Stimulated activated CD4-positive, alpha-beta T cell treated with anti-CD3 and anti-CD28 coated beads, Interleukin-4, amount 100 ng/mL, for 24 hours (primary cell): ENCODE data around the gene SMU1.
A peak's percentile ranks its signal among the peaks of the same experiment; 100 is the strongest.
"Not testable (repeated sequence)": the region's sequence is repeated elsewhere in the genome, so short reads cannot be mapped to it uniquely, and the experiment has no call there.

Experiments
- DNase-seq: peaks from one replicate; pipeline ENCODE4 v3.0.0-alpha.2; 2020

The SMU1 gene

GRCh38 chr9:33011831-33012230, 64.6 kb downstream of the SMU1 start:
- DNase-seq = no peak

DNA sequence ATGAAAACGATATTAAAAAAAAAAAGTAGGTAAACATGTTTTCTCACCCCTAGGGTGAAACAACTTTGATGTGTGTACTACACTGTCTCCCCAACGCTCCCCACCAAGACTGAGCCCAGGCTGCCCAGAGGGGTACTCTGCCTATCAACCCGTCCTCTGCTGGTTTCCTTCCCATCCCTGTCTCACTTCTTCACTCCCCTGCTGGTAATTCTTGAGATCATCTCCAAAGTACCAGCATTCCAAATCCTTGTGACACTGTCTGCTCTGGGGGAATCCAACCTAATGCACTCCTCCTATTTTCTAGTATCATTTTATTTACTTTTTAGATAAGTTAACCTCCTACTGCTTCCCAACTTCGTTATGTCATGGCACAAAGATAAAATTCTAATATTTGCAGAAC, 68.7 kb downstream of the SMU1 start:
- DNase-seq = no peak

GRCh38 chr9:33005335-33005734, 71.1 kb downstream of the SMU1 start:
- not testable (repeated sequence) for DNase-seq

DNA sequence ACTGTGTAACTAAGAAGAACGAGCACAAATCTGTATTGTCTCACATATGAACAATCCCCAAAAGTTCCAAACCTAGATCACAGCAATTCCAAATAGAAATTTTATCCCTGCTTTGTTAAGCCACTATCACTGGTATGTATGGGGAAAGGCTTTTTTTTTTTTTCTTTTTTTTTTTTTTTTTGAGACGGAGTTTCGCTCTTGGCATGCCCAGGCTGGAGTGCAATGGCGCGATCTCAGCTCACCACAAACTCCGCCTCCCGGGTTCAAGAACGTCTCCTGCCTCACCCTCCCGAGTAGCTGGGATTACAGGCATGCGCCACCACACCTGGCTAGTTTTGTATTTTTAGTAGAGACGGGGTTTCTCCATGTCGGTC, 75.8 kb downstream of the SMU1 start:
- DNase-seq = peak; percentile 20

DNA sequence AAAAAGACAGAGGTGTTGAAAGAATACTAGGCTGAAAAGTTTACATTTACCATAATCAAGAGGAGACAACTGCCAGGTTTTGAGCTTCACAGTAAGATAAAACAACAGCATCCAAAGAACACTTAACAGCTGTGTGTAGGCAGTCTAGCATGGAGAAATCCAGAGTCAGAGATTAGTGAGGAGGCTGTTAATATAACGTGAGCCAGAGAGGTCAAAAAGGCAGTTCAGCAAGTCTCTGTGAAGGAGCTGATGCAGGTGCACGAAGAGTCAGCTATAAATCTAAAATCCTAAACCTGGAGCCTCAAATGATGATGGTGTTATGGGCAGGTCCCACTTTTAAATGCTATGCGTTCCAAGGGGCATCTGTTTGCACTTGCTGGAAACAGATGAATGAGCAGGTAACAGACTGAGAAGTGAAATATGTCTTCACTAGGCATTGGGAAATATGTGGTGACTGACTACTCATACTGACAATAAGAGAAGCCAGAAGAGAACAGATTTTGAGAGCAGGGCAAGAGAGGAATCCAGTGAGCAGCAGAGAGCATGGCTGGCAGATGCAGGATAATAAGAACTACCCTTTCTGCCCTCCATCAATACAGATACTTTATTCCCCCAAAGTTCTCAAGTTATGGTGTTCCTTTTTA, 83.8 kb downstream of the SMU1 start:
- DNase-seq = no peak

- DNase-seq = no peak
Measured at GRCh38 chr9:32991897-32992594, 84.4 kb downstream of the SMU1 start.
